Esophagus (tissue), 2 donors: ENCODE results near the gene NSUN4. TPM values are rescaled to one million over a fixed set of nuclear protein-coding genes. Genes with fewer than 3 reads are reported as not detected.
A peak's percentile ranks its signal among the peaks of the same experiment; 100 is the strongest.
"Not testable (repeated sequence)": the region's sequence is repeated elsewhere in the genome, so short reads cannot be mapped to it uniquely, and the experiment has no call there.

ENCODE experiments used
- H3K27ac ChIP-seq, 2 donors: one replicate each; pipeline ENCODE4 v1.5.1; 2013; ENCODE audit warnings: low read depth in 2 of 2, mild to moderate bottlenecking in 2 of 2, inconsistent platforms in 1 of 2, low read length in 1 of 2, moderate library complexity in 1 of 2
- H3K27me3 ChIP-seq, 2 donors: one replicate each; pipeline ENCODE4 v1.6.1; 2013; ENCODE audit warnings: low read length in 2 of 2, control low read depth in 1 of 2, mild to moderate bottlenecking in 1 of 2; ENCODE audit not compliant: insufficient read depth in 2 of 2, control insufficient read depth in 1 of 2
- H3K36me3 ChIP-seq, 2 donors: one replicate each; pipeline ENCODE4 v1.6.1; 2013; ENCODE audit warnings: low read length in 1 of 2; ENCODE audit not compliant: control insufficient read depth in 2 of 2, insufficient read depth in 2 of 2
- H3K4me1 ChIP-seq, 2 donors: one replicate each; pipeline ENCODE4 v1.6.1; 2013; ENCODE audit warnings: low read length in 1 of 2; ENCODE audit not compliant: control insufficient read depth in 2 of 2, insufficient read depth in 2 of 2
- H3K4me3 ChIP-seq, 2 donors: one replicate each; pipeline ENCODE4 v1.5.1; 2013; ENCODE audit warnings: low read length in 2 of 2, mild to moderate bottlenecking in 2 of 2, low read depth in 1 of 2, moderate library complexity in 1 of 2
- H3K9me3 ChIP-seq, 2 donors: one replicate each; pipeline ENCODE4 v1.6.1; 2013; ENCODE audit warnings: mild to moderate bottlenecking in 2 of 2, low read depth in 1 of 2, low read length in 1 of 2, moderate library complexity in 1 of 2; ENCODE audit not compliant: control insufficient read depth in 2 of 2, insufficient read depth in 1 of 2
- WGBS, 2 donors: extraction: QIAGEN DNeasy Blood & Tissue Kit; methylation state at CpG; one replicate each; pipeline ENCODE4 v1.1.7; 2013; 5-methylcytosine and 5-hydroxymethylcytosine counted together
- polyA plus RNA-seq, 2 donors: library from polyadenylated mRNA; stranded (reverse); fragments of 200-250 nt; gene quantifications; one replicate each; pipeline ENCODE4 v1.2.3, GENCODE V29; 2013
- donor health status: healthy with polysubstance abuse.
- donor health status: Bipolar disorder and iron deficiency.

Gene NSUN4
- polyA plus RNA-seq, 2 donors = 6.6 to 12.5 TPM

- Histone ChIP-seq H3K4me3 (peak overlapping the region; percentile 68 to 81), H3K27ac (peak overlapping the region; percentile 90 to 97), H3K36me3 (no peaks in the 10 kb centered on the region), H3K9me3 (no peaks in the 10 kb centered on the region), H3K4me1 (peaks cover 3 to 7% of the 10 kb centered on the region in 2 donors), H3K27me3 (no peaks in the 10 kb centered on the region)
- 0% methylated on average over 14 of the region's 14 CpGs for WGBS, 2 donors
Measured at GRCh38 chr1:46303872-46304326, 36.7 kb upstream of the NSUN4 start.

GRCh38 chr1:46306159-46306530 lies 34.5 kb upstream of the NSUN4 start:
- 92% methylated on average over 8 of the region's 8 CpGs for WGBS, 2 donors
- no peaks in the 10 kb centered on the region for H3K27me3 ChIP-seq
- no peaks in the 10 kb centered on the region for H3K9me3 ChIP-seq
- peaks cover 8 to 10% of the 10 kb centered on the region in 2 donors for H3K36me3 ChIP-seq
- H3K4me1 ChIP-seq = peaks cover 3 to 4% of the 10 kb centered on the region in 2 donors
- no peak overlapping the region for H3K27ac ChIP-seq
- no peak overlapping the region for H3K4me3 ChIP-seq

GRCh38 chr1:46309401-46310159 lies 31.0 kb upstream of the NSUN4 start:
- no peak overlapping the region for H3K27ac ChIP-seq
- no peak overlapping the region for H3K4me3 ChIP-seq
- H3K36me3 ChIP-seq = peaks cover 8 to 13% of the 10 kb centered on the region in 2 donors
- H3K9me3 ChIP-seq = no peaks in the 10 kb centered on the region
- WGBS, 2 donors = 86 to 89% methylated on average over 16 of the region's 16 CpGs
- peaks cover 3 to 4% of the 10 kb centered on the region in 2 donors for H3K4me1 ChIP-seq
- H3K27me3 ChIP-seq = no peaks in the 10 kb centered on the region

- 97% methylated on average over 4 of the region's 4 CpGs for WGBS, 2 donors
- peaks cover 8 to 17% of the 10 kb centered on the region in 2 donors for H3K36me3 ChIP-seq
- no peak overlapping the region for H3K4me3 ChIP-seq
Measured at GRCh38 chr1:46310321-46310720, 30.3 kb upstream of the NSUN4 start.

GRCh38 chr1:46315669-46316403 lies 24.8 kb upstream of the NSUN4 start:
- Histone ChIP-seq H3K27me3 (no peaks in the 10 kb centered on the region), H3K36me3 (peaks cover 6 to 10% of the 10 kb centered on the region in 2 donors), H3K27ac (no peak overlapping the region), H3K9me3 (no peaks in the 10 kb centered on the region), H3K4me3 (no peak overlapping the region), H3K4me1 (no peaks in the 10 kb centered on the region)
- WGBS, 2 donors = 84 to 87% methylated on average over 3 of the region's 3 CpGs

More at GRCh38 chr1:46310321-46310720, 30.3 kb upstream of the NSUN4 start:
- no peaks in the 10 kb centered on the region for H3K9me3 ChIP-seq
- no peak overlapping the region for H3K27ac ChIP-seq
- no peaks in the 10 kb centered on the region for H3K4me1 ChIP-seq
- no peaks in the 10 kb centered on the region for H3K27me3 ChIP-seq

GRCh38 chr1:46317323-46317722 lies 23.3 kb upstream of the NSUN4 start:
- no peak overlapping the region for H3K4me3 ChIP-seq
- peaks cover 6 to 7% of the 10 kb centered on the region in 2 donors for H3K36me3 ChIP-seq

GRCh38 chr1:46319301-46319700 lies 21.3 kb upstream of the NSUN4 start:
- not testable (repeated sequence) for H3K36me3 ChIP-seq, H3K9me3 ChIP-seq, H3K4me1 ChIP-seq, H3K4me3 ChIP-seq, H3K27ac ChIP-seq, H3K27me3 ChIP-seq
- 91 to 92% methylated on average over 6 of the region's 6 CpGs for WGBS, 2 donors

More at GRCh38 chr1:46317323-46317722, 23.3 kb upstream of the NSUN4 start:
- Histone ChIP-seq H3K27ac (no peak overlapping the region), H3K4me1 (no peaks in the 10 kb centered on the region), H3K27me3 (no peaks in the 10 kb centered on the region), H3K9me3 (no peaks in the 10 kb centered on the region)
- WGBS, 2 donors = 94 to 97% methylated on average over 1 of the region's 1 CpG

- not testable (repeated sequence) for H3K27ac ChIP-seq, H3K4me3 ChIP-seq, H3K27me3 ChIP-seq, H3K36me3 ChIP-seq, H3K4me1 ChIP-seq, H3K9me3 ChIP-seq
- WGBS, 2 donors = 80 to 82% methylated on average over 10 to 12 of the region's 13 CpGs
Measured at GRCh38 chr1:46319960-46320914, 20.4 kb upstream of the NSUN4 start.

GRCh38 chr1:46322191-46322590 lies 18.4 kb upstream of the NSUN4 start:
- 88 to 90% methylated on average over 6 of the region's 6 CpGs for WGBS, 2 donors
- not testable (repeated sequence) for H3K9me3 ChIP-seq, H3K27ac ChIP-seq, H3K27me3 ChIP-seq, H3K36me3 ChIP-seq, H3K4me1 ChIP-seq, H3K4me3 ChIP-seq
